SK-N-SH treated with all-trans-retinoic acid at 6 μM for 48 hours (cell line): ENCODE results near the gene CST9.

Experiments used
- ATAC-seq: fragments of 200-7000 bp; cut with Tn5 transposase; 3 replicates; pipeline ENCODE4 v1.9.1; 2020; ENCODE audit warnings: mild to moderate bottlenecking, moderate library complexity
- ARNTL ChIP-seq: fragments of 450-650 bp; formaldehyde crosslinking; IDR thresholded peaks from 2 replicates; pipeline ENCODE4 v1.5.0; 2020; ENCODE audit warnings: low read depth, mild to moderate bottlenecking, moderate library complexity, borderline replicate concordance
- BACH2 ChIP-seq: fragments of 250-450 bp; sonication (Bioruptor Pico); IDR thresholded peaks from 2 replicates; pipeline ENCODE4 v1.9.0; 2021; ENCODE audit warnings: mild to moderate bottlenecking, borderline replicate concordance
- CREB5 ChIP-seq: fragments of 250-450 bp; sonication (Bioruptor Pico); IDR thresholded peaks from 2 replicates; pipeline ENCODE4 v1.5.1; 2020; ENCODE audit warnings: low read depth, mild to moderate bottlenecking, moderate library complexity
- CSDC2 ChIP-seq: fragments of 250-450 bp; sonication (Bioruptor Pico); IDR thresholded peaks from 2 replicates; pipeline ENCODE4 v1.5.0; 2020; ENCODE audit warnings: mild to moderate bottlenecking, moderate library complexity
- CSRNP3 ChIP-seq: fragments of 250-450 bp; sonication (Bioruptor Pico); IDR thresholded peaks from 2 replicates; pipeline ENCODE4 v1.5.1; 2021; ENCODE audit warnings: mild to moderate bottlenecking, moderate library complexity
- ESRRG ChIP-seq: fragments of 250-450 bp; sonication (Bioruptor Pico); IDR thresholded peaks from 2 replicates; pipeline ENCODE4 v1.6.1; 2021; ENCODE audit warnings: mild to moderate bottlenecking
- GLIS3 ChIP-seq: fragments of 250-450 bp; sonication (Bioruptor Pico); IDR thresholded peaks from 2 replicates; pipeline ENCODE4 v1.5.0; 2020; ENCODE audit warnings: mild to moderate bottlenecking, moderate library complexity
- ISL1 ChIP-seq: fragments of 250-450 bp; sonication (Bioruptor Pico); IDR thresholded peaks from 2 replicates; pipeline ENCODE4 v2.1.2; 2022; ENCODE audit warnings: mild to moderate bottlenecking, moderate library complexity
- PATZ1 ChIP-seq: fragments of 250-450 bp; sonication (Bioruptor Pico); IDR thresholded peaks from 2 replicates; pipeline ENCODE4 v1.8.0; 2020; ENCODE audit warnings: mild to moderate bottlenecking, moderate library complexity, borderline replicate concordance
- PPARA ChIP-seq: fragments of 250-450 bp; sonication (Bioruptor Pico); IDR thresholded peaks from 2 replicates; pipeline ENCODE4 v1.5.0; 2020; ENCODE audit warnings: mild to moderate bottlenecking, borderline replicate concordance
- RARB ChIP-seq: fragments of 250-450 bp; sonication (Bioruptor Pico); IDR thresholded peaks from 2 replicates; pipeline ENCODE4 v1.8.0; 2021; ENCODE audit warnings: mild to moderate bottlenecking, moderate library complexity
- SNAI2 ChIP-seq: fragments of 250-450 bp; sonication (Bioruptor Pico); IDR thresholded peaks from 2 replicates; pipeline ENCODE4 v1.5.0; 2020; ENCODE audit warnings: mild to moderate bottlenecking, moderate library complexity
- TCF4 ChIP-seq: fragments of 250-450 bp; sonication (Bioruptor Pico); IDR thresholded peaks from 2 replicates; pipeline ENCODE4 v1.8.0; 2021; ENCODE audit warnings: mild to moderate bottlenecking, moderate library complexity, borderline replicate concordance
- TOX ChIP-seq: fragments of 250-450 bp; sonication (Bioruptor Pico); IDR thresholded peaks from 2 replicates; pipeline ENCODE4 v1.8.0; 2021; ENCODE audit warnings: mild to moderate bottlenecking, moderate library complexity, borderline replicate concordance
- TSHZ2 ChIP-seq: fragments of 250-450 bp; sonication (Bioruptor Pico); IDR thresholded peaks from 2 replicates; pipeline ENCODE4 v1.5.0; 2020; ENCODE audit warnings: mild to moderate bottlenecking, moderate library complexity
- ZC3H10 ChIP-seq: fragments of 250-450 bp; sonication (Bioruptor Pico); IDR thresholded peaks from 2 replicates; pipeline ENCODE4 v1.5.1; 2021; ENCODE audit warnings: mild to moderate bottlenecking, moderate library complexity
- ZFP3 ChIP-seq: fragments of 250-450 bp; sonication (Bioruptor Pico); IDR thresholded peaks from 2 replicates; pipeline ENCODE4 v1.5.0; 2020; ENCODE audit warnings: mild to moderate bottlenecking, moderate library complexity
- ZFP30 ChIP-seq: fragments of 450-650 bp; formaldehyde crosslinking; IDR thresholded peaks from 2 replicates; pipeline ENCODE4 v1.5.0; 2022; ENCODE audit warnings: mild to moderate bottlenecking, moderate library complexity
- ZNF70 ChIP-seq: fragments of 450-650 bp; formaldehyde crosslinking; IDR thresholded peaks from 2 replicates; pipeline ENCODE4 v1.5.0; 2020; ENCODE audit warnings: mild to moderate bottlenecking, moderate library complexity
- ZNF8 ChIP-seq: fragments of 450-650 bp; formaldehyde crosslinking; IDR thresholded peaks from 2 replicates; pipeline ENCODE4 v1.5.0; 2020; ENCODE audit warnings: mild to moderate bottlenecking, moderate library complexity
- TF ChIP-seq, protein P1 (sequence below): fragments of 250-450 bp; sonication (Bioruptor Pico); IDR thresholded peaks from 2 replicates; pipeline ENCODE4 v1.8.0; 2021; ENCODE audit warnings: low read depth, mild to moderate bottlenecking, moderate library complexity, borderline replicate concordance

The CST9 gene

DNA sequence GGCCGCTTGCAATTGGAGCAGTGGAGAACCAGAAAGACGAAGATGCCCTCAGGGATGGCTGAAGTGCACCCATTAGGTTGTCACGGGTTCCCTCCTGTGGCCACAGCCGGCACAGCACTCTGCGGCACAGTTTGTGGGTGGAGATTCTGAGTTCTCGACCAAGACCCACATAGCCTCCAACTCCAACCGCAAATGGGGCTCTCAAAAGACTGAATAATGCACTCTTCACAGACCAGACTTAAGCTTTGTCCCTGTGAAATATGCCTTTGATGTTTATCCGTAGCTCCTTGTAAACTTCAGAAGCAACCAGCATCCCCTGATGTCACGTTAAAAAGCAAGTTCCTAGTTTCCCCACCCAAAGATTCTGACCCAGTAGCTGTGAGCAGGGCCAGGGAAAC is 934 bp upstream of the CST9 start:
- ATAC-seq, result peak; percentile 98
- TF ChIP-seq CREB5 (CRISPR knock-in tag) (no peak), GLIS3 (CRISPR knock-in tag) (no peak), SNAI2 (no peak), PATZ1 (CRISPR knock-in tag) (no peak), ZNF70 (CRISPR knock-in tag) (no peak), TSHZ2 (no peak), ZFP30 (CRISPR knock-in tag) (no peak), BACH2 (CRISPR knock-in tag) (no peak), PPARA (CRISPR knock-in tag) (no peak), TCF4 (CRISPR knock-in tag) (no peak), RARB (no peak), ISL1 (CRISPR knock-in tag) (no peak), ARNTL (no peak), TOX (CRISPR knock-in tag) (no peak), CSDC2 (no peak), ZNF8 (CRISPR knock-in tag) (no peak), CSRNP3 (no peak), ESRRG (no peak)
- TF ChIP-seq, protein P1, sequence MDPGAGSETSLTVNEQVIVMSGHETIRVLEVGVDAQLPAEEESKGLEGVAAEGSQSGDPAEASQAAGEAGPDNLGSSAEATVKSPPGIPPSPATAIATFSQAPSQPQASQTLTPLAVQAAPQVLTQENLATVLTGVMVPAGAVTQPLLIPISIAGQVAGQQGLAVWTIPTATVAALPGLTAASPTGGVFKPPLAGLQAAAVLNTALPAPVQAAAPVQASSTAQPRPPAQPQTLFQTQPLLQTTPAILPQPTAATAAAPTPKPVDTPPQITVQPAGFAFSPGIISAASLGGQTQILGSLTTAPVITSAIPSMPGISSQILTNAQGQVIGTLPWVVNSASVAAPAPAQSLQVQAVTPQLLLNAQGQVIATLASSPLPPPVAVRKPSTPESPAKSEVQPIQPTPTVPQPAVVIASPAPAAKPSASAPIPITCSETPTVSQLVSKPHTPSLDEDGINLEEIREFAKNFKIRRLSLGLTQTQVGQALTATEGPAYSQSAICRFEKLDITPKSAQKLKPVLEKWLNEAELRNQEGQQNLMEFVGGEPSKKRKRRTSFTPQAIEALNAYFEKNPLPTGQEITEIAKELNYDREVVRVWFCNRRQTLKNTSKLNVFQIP (CRISPR knock-in tag), result no peak

DNA sequence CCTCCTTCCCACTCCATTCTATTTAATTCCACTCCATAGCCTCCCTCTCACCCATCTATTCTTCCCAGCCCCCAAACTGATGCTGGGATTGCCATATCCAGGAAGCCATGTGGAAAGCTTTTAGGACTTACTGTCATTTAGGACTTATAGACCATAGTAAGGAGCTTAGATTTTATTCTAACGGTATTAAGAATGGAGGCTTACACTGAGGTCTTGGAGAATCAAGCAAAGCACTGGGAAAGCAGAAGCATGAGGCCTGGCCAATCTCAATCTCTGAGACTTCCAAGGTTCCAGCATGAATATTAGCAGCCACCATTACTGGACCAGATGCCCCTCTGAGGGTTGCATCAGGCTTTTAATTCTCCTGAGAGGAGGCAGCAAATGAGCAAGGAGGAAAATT is 1.4 kb downstream of the CST9 start:
- TF ChIP-seq TSHZ2 (no peak), PPARA (CRISPR knock-in tag) (no peak), ZNF70 (CRISPR knock-in tag) (no peak), ZC3H10 (CRISPR knock-in tag) (no peak), ISL1 (CRISPR knock-in tag) (no peak), BACH2 (CRISPR knock-in tag) (no peak), ZFP3 (no peak), CSRNP3 (no peak), TOX (CRISPR knock-in tag) (no peak)
- no peak for ATAC-seq
